Measurements from ENCODE around the gene RET. TPM values are rescaled to one million over a fixed set of nuclear protein-coding genes. Genes with fewer than 3 reads are reported as not detected.

RET gene
- total RNA-seq, 1 experiment from 2014 or later, result 21.4 TPM

- TF ChIP-seq ARID4B (CRISPR knock-in tag; IDR thresholded peaks at IDR 0.05; ENCODE audit: borderline replicate concordance), result no peak
These were observed 93.6 kb downstream of the RET start (continued) for GRCh38 chr10:43170491-43170890.

GRCh38 chr10:43172645-43173044 is 95.8 kb downstream of the RET start:
- Mint-ChIP-seq H3K27me3 (ENCODE audit: low read depth) (no peaks in the 10 kb centered on the region), H3K4me3 (no peak overlapping the region), H3K9me3 (no peaks in the 10 kb centered on the region), H3K4me1 (peaks cover 5% of the 10 kb centered on the region), H3K36me3 (peaks cover 4% of the 10 kb centered on the region; the same call in 1 of the 2 replicates), H3K27ac (peak overlapping the region; percentile 4; the same call in 1 of the 2 replicates)
- DNase-seq (ENCODE audit: low spot score) (no peak), ATAC-seq (no peak)
- ChIA-PET POLR2A (no interaction called here), CTCF (interaction anchor here (1.7 to 4.7 kb wide), 2 partner anchors 31 to 58 kb away, joined by 4 to 45 read pairs; no protein-coding TSS in a partner anchor)
- TF ChIP-seq ZBTB21 (CRISPR knock-in tag; IDR thresholded peaks at IDR 0.05; ENCODE audit: borderline replicate concordance) (no peak), ZNF232 (CRISPR knock-in tag; IDR thresholded peaks at IDR 0.05) (no peak), ZSCAN18 (CRISPR knock-in tag; IDR thresholded peaks at IDR 0.05) (no peak), MAX (CRISPR knock-in tag; IDR thresholded peaks at IDR 0.05) (no peak), EMX1 (CRISPR knock-in tag; IDR thresholded peaks at IDR 0.05) (no peak), RORB (CRISPR knock-in tag; IDR thresholded peaks at IDR 0.05) (no peak), ZNF317 (CRISPR knock-in tag; IDR thresholded peaks at IDR 0.05; ENCODE audit: borderline replicate concordance, low read depth) (no peak)

GRCh38 chr10:43173120-43173519 is 96.3 kb downstream of the RET start:
- POLR2A ChIA-PET, result no interaction called here
- H3K9me3 Mint-ChIP-seq, result no peaks in the 10 kb centered on the region
- peaks cover 5% of the 10 kb centered on the region for H3K4me1 Mint-ChIP-seq
- no peaks in the 10 kb centered on the region for H3K27me3 Mint-ChIP-seq (ENCODE audit: low read depth)
- CTCF ChIA-PET, result interaction anchor here (1.7 to 4.7 kb wide), 2 partner anchors 30 to 58 kb away, joined by 4 to 45 read pairs; no protein-coding TSS in a partner anchor
- peaks cover 4% of the 10 kb centered on the region; the same call in 1 of the 2 replicates for H3K36me3 Mint-ChIP-seq
- ATAC-seq (no peak), DNase-seq (ENCODE audit: low spot score) (no peak)
- peak overlapping the region; percentile 4; the same call in 1 of the 2 replicates for H3K27ac Mint-ChIP-seq
- no peak for TF ChIP-seq ZNF317 (CRISPR knock-in tag; IDR thresholded peaks at IDR 0.05; ENCODE audit: borderline replicate concordance, low read depth)
- no peak for TF ChIP-seq GTF2I (CRISPR knock-in tag; conservative IDR thresholded peaks at IDR 0.05)
- TF ChIP-seq FOXP4 (CRISPR knock-in tag; IDR thresholded peaks at IDR 0.05), result no peak
- TF ChIP-seq EMX1 (CRISPR knock-in tag; IDR thresholded peaks at IDR 0.05), result no peak
- H3K4me3 Mint-ChIP-seq, result no peak overlapping the region

- POLR2A ChIA-PET, result no interaction called here
- DNase-seq (ENCODE audit: low spot score) (no peak), ATAC-seq (no peak)
- H3K27me3 Mint-ChIP-seq (ENCODE audit: low read depth), result no peaks in the 10 kb centered on the region
- CTCF ChIA-PET, result no interaction called here
- H3K4me1 Mint-ChIP-seq, result peaks cover 5% of the 10 kb centered on the region
- peaks cover 12% of the 10 kb centered on the region for H3K36me3 Mint-ChIP-seq
- peaks cover 3% of the 10 kb centered on the region; the same call in 1 of the 2 replicates for H3K9me3 Mint-ChIP-seq
- no peak overlapping the region for H3K4me3 Mint-ChIP-seq
- H3K27ac Mint-ChIP-seq, result no peak overlapping the region
- TF ChIP-seq EMX1 (CRISPR knock-in tag; IDR thresholded peaks at IDR 0.05) (no peak), E2F4 (CRISPR knock-in tag; IDR thresholded peaks at IDR 0.05; ENCODE audit: borderline replicate concordance, low read depth) (no peak), FOXP4 (CRISPR knock-in tag; IDR thresholded peaks at IDR 0.05) (no peak), SOX15 (CRISPR knock-in tag; IDR thresholded peaks at IDR 0.05) (no peak), JUN (CRISPR knock-in tag; IDR thresholded peaks at IDR 0.05) (no peak), MAX (CRISPR knock-in tag; IDR thresholded peaks at IDR 0.05) (no peak), ZNF121 (CRISPR knock-in tag; IDR thresholded peaks at IDR 0.05) (no peak), ZNF512 (CRISPR knock-in tag; IDR thresholded peaks at IDR 0.05; ENCODE audit: borderline replicate concordance) (no peak)
These were observed 98.1 kb downstream of the RET start for GRCh38 chr10:43174969-43175368.
